Measurements from ENCODE around the gene BICRAL.
"Not testable (repeated sequence)": the region's sequence is repeated elsewhere in the genome, so short reads cannot be mapped to it uniquely, and the experiment has no call there.

The BICRAL gene, protein sequence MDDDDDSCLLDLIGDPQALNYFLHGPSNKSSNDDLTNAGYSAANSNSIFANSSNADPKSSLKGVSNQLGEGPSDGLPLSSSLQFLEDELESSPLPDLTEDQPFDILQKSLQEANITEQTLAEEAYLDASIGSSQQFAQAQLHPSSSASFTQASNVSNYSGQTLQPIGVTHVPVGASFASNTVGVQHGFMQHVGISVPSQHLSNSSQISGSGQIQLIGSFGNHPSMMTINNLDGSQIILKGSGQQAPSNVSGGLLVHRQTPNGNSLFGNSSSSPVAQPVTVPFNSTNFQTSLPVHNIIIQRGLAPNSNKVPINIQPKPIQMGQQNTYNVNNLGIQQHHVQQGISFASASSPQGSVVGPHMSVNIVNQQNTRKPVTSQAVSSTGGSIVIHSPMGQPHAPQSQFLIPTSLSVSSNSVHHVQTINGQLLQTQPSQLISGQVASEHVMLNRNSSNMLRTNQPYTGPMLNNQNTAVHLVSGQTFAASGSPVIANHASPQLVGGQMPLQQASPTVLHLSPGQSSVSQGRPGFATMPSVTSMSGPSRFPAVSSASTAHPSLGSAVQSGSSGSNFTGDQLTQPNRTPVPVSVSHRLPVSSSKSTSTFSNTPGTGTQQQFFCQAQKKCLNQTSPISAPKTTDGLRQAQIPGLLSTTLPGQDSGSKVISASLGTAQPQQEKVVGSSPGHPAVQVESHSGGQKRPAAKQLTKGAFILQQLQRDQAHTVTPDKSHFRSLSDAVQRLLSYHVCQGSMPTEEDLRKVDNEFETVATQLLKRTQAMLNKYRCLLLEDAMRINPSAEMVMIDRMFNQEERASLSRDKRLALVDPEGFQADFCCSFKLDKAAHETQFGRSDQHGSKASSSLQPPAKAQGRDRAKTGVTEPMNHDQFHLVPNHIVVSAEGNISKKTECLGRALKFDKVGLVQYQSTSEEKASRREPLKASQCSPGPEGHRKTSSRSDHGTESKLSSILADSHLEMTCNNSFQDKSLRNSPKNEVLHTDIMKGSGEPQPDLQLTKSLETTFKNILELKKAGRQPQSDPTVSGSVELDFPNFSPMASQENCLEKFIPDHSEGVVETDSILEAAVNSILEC

GRCh38 chr6:42781796-42782688 is at the start of gene BICRAL:
BICRAL (plus strand) TSS chr6:42782052; CDS start chr6:42822023, 39,971 bp downstream.
- H3K4me3 ChIP-seq (ENCODE audit: low read length in 2 of 2) = peak within 1 kb of the TSS; percentile 84 to 98
- peak within 1 kb of the TSS; percentile 100 for H3K9ac ChIP-seq (ENCODE audit: low read depth in 1 of 2, low read length in 2 of 2)
- H3K9me3 ChIP-seq (ENCODE audit: control insufficient read depth in 2 of 2, low read length in 2 of 2) = no peaks in the 10 kb centered on the region
- H3K4me1 ChIP-seq (ENCODE audit: control insufficient read depth in 2 of 2, insufficient read depth in 2 of 2, low read length in 2 of 2) = peaks cover 25 to 31% of the 10 kb centered on the region in 2 donors
- no peaks in the 10 kb centered on the region for H3K27me3 ChIP-seq (ENCODE audit: control insufficient read depth in 2 of 2, insufficient read depth in 2 of 2, low read length in 2 of 2)
- H3K36me3 ChIP-seq (ENCODE audit: control insufficient read depth in 2 of 2, insufficient read depth in 2 of 2, low read length in 2 of 2) = no peaks in the 10 kb centered on the region
- peak within 1 kb of the TSS; percentile 99 for H3K27ac ChIP-seq (ENCODE audit: low read depth in 2 of 2, low read length in 2 of 2)

- not testable (repeated sequence) for H3K9ac ChIP-seq (ENCODE audit: low read depth in 1 of 2, low read length in 2 of 2); H3K27me3 ChIP-seq (ENCODE audit: control insufficient read depth in 2 of 2, insufficient read depth in 2 of 2, low read length in 2 of 2); H3K9me3 ChIP-seq (ENCODE audit: control insufficient read depth in 2 of 2, low read length in 2 of 2); H3K4me3 ChIP-seq (ENCODE audit: low read length in 2 of 2); H3K4me1 ChIP-seq (ENCODE audit: control insufficient read depth in 2 of 2, insufficient read depth in 2 of 2, low read length in 2 of 2); H3K27ac ChIP-seq (ENCODE audit: low read depth in 2 of 2, low read length in 2 of 2); H3K36me3 ChIP-seq (ENCODE audit: control insufficient read depth in 2 of 2, insufficient read depth in 2 of 2, low read length in 2 of 2)
Observed at GRCh38 chr6:42733867-42734481, 47.9 kb upstream of the BICRAL start.

DNA sequence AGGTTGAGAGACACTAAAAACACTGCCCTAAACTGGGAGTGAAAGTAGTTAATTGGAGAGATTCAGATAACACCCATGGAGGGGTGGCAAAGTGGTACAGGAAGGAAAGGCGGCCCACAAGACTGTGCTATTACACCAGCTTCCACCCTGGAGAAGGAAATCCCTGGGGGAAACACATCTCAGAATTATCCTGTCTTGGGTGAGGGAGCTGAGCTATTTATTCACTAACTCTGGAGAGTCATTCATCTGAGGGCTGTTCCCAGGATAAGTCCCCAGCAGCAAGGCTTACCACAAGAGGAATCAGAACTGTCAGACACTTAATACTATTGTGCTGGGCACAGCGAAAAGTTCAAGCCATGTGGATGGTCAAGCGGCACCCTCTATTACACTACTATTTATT is 45.9 kb upstream of the BICRAL start:
- H3K27ac ChIP-seq (ENCODE audit: low read depth in 2 of 2, low read length in 2 of 2) = no peak overlapping the region
- no peak overlapping the region for H3K9ac ChIP-seq (ENCODE audit: low read depth in 1 of 2, low read length in 2 of 2)
- no peaks in the 10 kb centered on the region for H3K36me3 ChIP-seq (ENCODE audit: control insufficient read depth in 2 of 2, insufficient read depth in 2 of 2, low read length in 2 of 2)
- H3K4me1 ChIP-seq (ENCODE audit: control insufficient read depth in 2 of 2, insufficient read depth in 2 of 2, low read length in 2 of 2) = no peaks in the 10 kb centered on the region
- H3K27me3 ChIP-seq (ENCODE audit: control insufficient read depth in 2 of 2, insufficient read depth in 2 of 2, low read length in 2 of 2) = no peaks in the 10 kb centered on the region
- H3K9me3 ChIP-seq (ENCODE audit: control insufficient read depth in 2 of 2, low read length in 2 of 2) = no peaks in the 10 kb centered on the region
- H3K4me3 ChIP-seq (ENCODE audit: low read length in 2 of 2) = no peak overlapping the region

- H3K27ac ChIP-seq (ENCODE audit: low read depth in 2 of 2, low read length in 2 of 2) = no peak overlapping the region
- no peaks in the 10 kb centered on the region for H3K9me3 ChIP-seq (ENCODE audit: control insufficient read depth in 2 of 2, low read length in 2 of 2)
- H3K4me3 ChIP-seq (ENCODE audit: low read length in 2 of 2) = no peak overlapping the region
- H3K36me3 ChIP-seq (ENCODE audit: control insufficient read depth in 2 of 2, insufficient read depth in 2 of 2, low read length in 2 of 2) = no peaks in the 10 kb centered on the region
- H3K4me1 ChIP-seq (ENCODE audit: control insufficient read depth in 2 of 2, insufficient read depth in 2 of 2, low read length in 2 of 2) = peaks cover 9 to 10% of the 10 kb centered on the region in 2 donors
- H3K9ac ChIP-seq (ENCODE audit: low read depth in 1 of 2, low read length in 2 of 2) = no peak overlapping the region
- H3K27me3 ChIP-seq (ENCODE audit: control insufficient read depth in 2 of 2, insufficient read depth in 2 of 2, low read length in 2 of 2) = no peaks in the 10 kb centered on the region
Observed at GRCh38 chr6:42740725-42741124, 41.1 kb upstream of the BICRAL start.

DNA sequence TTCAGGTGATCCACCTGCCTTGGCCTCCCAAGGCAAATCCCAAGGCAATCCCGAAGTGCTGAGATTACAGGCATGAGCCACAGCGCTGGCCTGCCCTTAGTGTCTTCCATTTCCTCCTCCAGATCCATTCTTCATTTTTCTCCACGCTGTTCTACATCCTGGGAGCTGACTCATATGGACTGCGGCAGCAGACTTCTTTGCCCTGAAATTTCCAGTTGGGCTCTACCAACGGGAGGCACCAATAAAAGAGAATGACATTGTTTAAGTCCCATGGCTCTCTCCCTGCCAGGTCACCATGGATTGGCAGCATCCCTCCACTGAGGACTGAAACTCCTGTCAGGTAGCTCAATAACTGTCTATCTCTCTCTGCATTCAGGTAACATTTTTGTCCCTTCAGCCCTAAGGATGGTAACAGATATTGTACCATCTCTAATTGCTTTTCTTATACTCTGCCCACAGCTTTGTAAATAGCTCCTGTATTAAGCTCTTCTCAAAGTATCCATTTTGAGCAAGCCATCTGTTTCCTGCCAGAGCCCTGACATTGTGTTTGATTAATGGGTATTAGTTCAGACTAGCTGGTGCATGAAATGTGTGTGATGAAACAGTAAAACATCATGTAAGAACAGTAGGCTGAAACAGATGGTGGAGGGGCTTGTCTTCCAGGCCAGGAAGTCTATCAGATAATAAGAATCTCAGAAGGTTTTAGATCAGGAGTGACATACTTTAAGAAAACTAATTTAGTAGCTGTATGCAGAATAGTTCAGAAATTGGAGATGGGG is 39.5 kb upstream of the BICRAL start:
- Histone ChIP-seq H3K9me3 (ENCODE audit: control insufficient read depth in 2 of 2, low read length in 2 of 2) (no peaks in the 10 kb centered on the region), H3K27ac (ENCODE audit: low read depth in 2 of 2, low read length in 2 of 2) (no peak overlapping the region), H3K27me3 (ENCODE audit: control insufficient read depth in 2 of 2, insufficient read depth in 2 of 2, low read length in 2 of 2) (no peaks in the 10 kb centered on the region), H3K4me3 (ENCODE audit: low read length in 2 of 2) (no peak overlapping the region), H3K4me1 (ENCODE audit: control insufficient read depth in 2 of 2, insufficient read depth in 2 of 2, low read length in 2 of 2) (peaks cover 9 to 10% of the 10 kb centered on the region in 2 donors), H3K36me3 (ENCODE audit: control insufficient read depth in 2 of 2, insufficient read depth in 2 of 2, low read length in 2 of 2) (no peaks in the 10 kb centered on the region), H3K9ac (ENCODE audit: low read depth in 1 of 2, low read length in 2 of 2) (peak overlapping the region in 1 of 2 donors; percentile 2)

GRCh38 chr6:42744351-42744893 is 37.4 kb upstream of the BICRAL start:
- no peak overlapping the region for H3K27ac ChIP-seq (ENCODE audit: low read depth in 2 of 2, low read length in 2 of 2)
- no peaks in the 10 kb centered on the region for H3K27me3 ChIP-seq (ENCODE audit: control insufficient read depth in 2 of 2, insufficient read depth in 2 of 2, low read length in 2 of 2)
- H3K4me1 ChIP-seq (ENCODE audit: control insufficient read depth in 2 of 2, insufficient read depth in 2 of 2, low read length in 2 of 2) = peaks cover 10 to 19% of the 10 kb centered on the region in 2 donors
- H3K9ac ChIP-seq (ENCODE audit: low read depth in 1 of 2, low read length in 2 of 2) = peak overlapping the region; percentile 99
- no peaks in the 10 kb centered on the region for H3K36me3 ChIP-seq (ENCODE audit: control insufficient read depth in 2 of 2, insufficient read depth in 2 of 2, low read length in 2 of 2)
- H3K4me3 ChIP-seq (ENCODE audit: low read length in 2 of 2) = peak overlapping the region; percentile 97 to 99
- H3K9me3 ChIP-seq (ENCODE audit: control insufficient read depth in 2 of 2, low read length in 2 of 2) = no peaks in the 10 kb centered on the region

- no peaks in the 10 kb centered on the region for H3K9me3 ChIP-seq (ENCODE audit: control insufficient read depth in 2 of 2, low read length in 2 of 2)
- H3K27me3 ChIP-seq (ENCODE audit: control insufficient read depth in 2 of 2, insufficient read depth in 2 of 2, low read length in 2 of 2) = no peaks in the 10 kb centered on the region
- no peaks in the 10 kb centered on the region for H3K36me3 ChIP-seq (ENCODE audit: control insufficient read depth in 2 of 2, insufficient read depth in 2 of 2, low read length in 2 of 2)
- peaks cover 10 to 19% of the 10 kb centered on the region in 2 donors for H3K4me1 ChIP-seq (ENCODE audit: control insufficient read depth in 2 of 2, insufficient read depth in 2 of 2, low read length in 2 of 2)
- peak overlapping the region; percentile 97 to 99 for H3K4me3 ChIP-seq (ENCODE audit: low read length in 2 of 2)
- H3K27ac ChIP-seq (ENCODE audit: low read depth in 2 of 2, low read length in 2 of 2) = peak overlapping the region; percentile 92 to 95
- H3K9ac ChIP-seq (ENCODE audit: low read depth in 1 of 2, low read length in 2 of 2) = peak overlapping the region; percentile 99
Observed at GRCh38 chr6:42745083-42745639, 36.7 kb upstream of the BICRAL start.

DNA sequence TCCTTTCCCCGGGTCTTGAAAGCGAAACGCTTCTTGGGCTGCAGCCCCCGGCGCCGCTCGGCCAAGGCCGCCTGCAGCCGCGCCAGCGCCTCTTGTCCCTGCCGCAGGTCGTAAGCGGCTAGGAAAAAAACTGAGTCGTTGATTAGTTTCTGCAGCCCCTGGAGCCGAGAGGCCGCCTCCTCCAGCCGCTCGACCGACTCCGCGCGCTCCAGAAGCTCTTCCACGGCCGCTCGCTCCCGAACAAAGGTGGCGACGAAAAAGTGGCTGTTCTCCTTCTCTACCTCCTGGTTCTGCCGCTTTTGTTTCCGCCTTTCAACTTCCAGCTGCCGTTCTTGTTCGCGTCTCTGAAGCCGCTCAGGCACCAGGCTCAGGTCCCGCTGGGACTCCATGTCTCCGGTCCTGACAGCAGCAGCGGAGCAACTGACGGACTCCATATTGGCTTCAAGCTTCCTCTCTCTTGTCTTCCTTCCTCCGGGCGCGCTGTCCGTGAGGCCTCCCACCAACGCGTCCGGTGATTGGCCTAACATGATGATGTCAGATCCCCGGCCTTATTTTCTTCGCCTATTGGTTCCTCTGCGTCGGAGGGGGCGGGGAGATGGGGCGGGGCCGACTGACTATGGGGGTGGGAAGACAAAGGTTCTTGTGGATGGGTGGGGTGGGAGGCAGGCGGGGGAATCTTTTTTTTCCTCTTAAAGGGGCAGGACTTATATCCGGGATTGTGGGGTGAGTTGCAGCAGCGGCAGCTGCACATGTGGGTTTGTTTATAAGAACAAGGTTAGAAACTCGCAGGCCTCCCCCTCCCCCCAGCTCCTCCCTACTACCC is 36.0 kb upstream of the BICRAL start, which contains the start of gene TBCC:
TSS of gene TBCC (minus strand) at position 464 of the 823 bp plus-strand sequence. CDS start at position 434, 30 bp downstream.
- H3K36me3 ChIP-seq (ENCODE audit: control insufficient read depth in 2 of 2, insufficient read depth in 2 of 2, low read length in 2 of 2) = no peaks in the 10 kb centered on the region
- peaks cover 10 to 19% of the 10 kb centered on the region in 2 donors for H3K4me1 ChIP-seq (ENCODE audit: control insufficient read depth in 2 of 2, insufficient read depth in 2 of 2, low read length in 2 of 2)
- peak within 1 kb of the TSS; percentile 97 to 99 for H3K4me3 ChIP-seq (ENCODE audit: low read length in 2 of 2)
- H3K9me3 ChIP-seq (ENCODE audit: control insufficient read depth in 2 of 2, low read length in 2 of 2) = no peaks in the 10 kb centered on the region
- peak within 1 kb of the TSS; percentile 99 for H3K9ac ChIP-seq (ENCODE audit: low read depth in 1 of 2, low read length in 2 of 2)
- H3K27me3 ChIP-seq (ENCODE audit: control insufficient read depth in 2 of 2, insufficient read depth in 2 of 2, low read length in 2 of 2) = no peaks in the 10 kb centered on the region
- peak within 1 kb of the TSS; percentile 93 to 96 for H3K27ac ChIP-seq (ENCODE audit: low read depth in 2 of 2, low read length in 2 of 2)

All from mucosa of rectum (tissue), 2 donors.